SJCRH30 (cell line): ENCODE measurements around the gene SHISA2. TPM values are rescaled to one million over a fixed set of nuclear protein-coding genes. Genes with fewer than 3 reads are reported as not detected.
"Not testable (repeated sequence)": the region's sequence is repeated elsewhere in the genome, so short reads cannot be mapped to it uniquely, and the experiment has no call there.

Experiments
- DNase-seq, 2 experiments: peaks; one replicate each; pipeline ENCODE4 v3.0.0-alpha.2; 2015 to 2020
- H3K27ac ChIP-seq: fragments of 250-450 bp; sonication (Bioruptor Pico); 2 replicates; pipeline ENCODE4 v1.5.1; 2020; ENCODE audit warnings: mild to moderate bottlenecking, moderate library complexity
- H3K27me3 ChIP-seq: fragments of 250-450 bp; sonication (Bioruptor Pico); 2 replicates; pipeline ENCODE4 v1.5.1; 2020; ENCODE audit warnings: mild to moderate bottlenecking, moderate library complexity
- H3K36me3 ChIP-seq: fragments of 250-450 bp; sonication (Bioruptor Pico); 2 replicates; pipeline ENCODE4 v1.5.1; 2020; ENCODE audit warnings: mild to moderate bottlenecking, moderate library complexity
- H3K4me1 ChIP-seq: fragments of 250-450 bp; sonication (Bioruptor Pico); 2 replicates; pipeline ENCODE4 v1.5.1; 2020; ENCODE audit warnings: mild to moderate bottlenecking, moderate library complexity
- H3K4me3 ChIP-seq: fragments of 250-450 bp; sonication (Bioruptor Pico); 2 replicates; pipeline ENCODE4 v1.5.1; 2020; ENCODE audit warnings: mild to moderate bottlenecking, moderate library complexity
- H3K9me3 ChIP-seq: fragments of 250-450 bp; sonication (Bioruptor Pico); replicated peaks from 2 replicates; pipeline ENCODE4 v1.5.1; 2020; ENCODE audit warnings: mild to moderate bottlenecking, moderate library complexity
- total RNA-seq: library from RNA; depleted of rRNA; stranded (reverse); fragments of >200 nt; shearing (Covaris generic); gene quantifications from 2 replicates; pipeline ENCODE4 v1.2.3, GENCODE V29; 2014; rRNA removed

The SHISA2 gene
- 43.1 and 48.7 TPM in 2 replicates for total RNA-seq

DNA sequence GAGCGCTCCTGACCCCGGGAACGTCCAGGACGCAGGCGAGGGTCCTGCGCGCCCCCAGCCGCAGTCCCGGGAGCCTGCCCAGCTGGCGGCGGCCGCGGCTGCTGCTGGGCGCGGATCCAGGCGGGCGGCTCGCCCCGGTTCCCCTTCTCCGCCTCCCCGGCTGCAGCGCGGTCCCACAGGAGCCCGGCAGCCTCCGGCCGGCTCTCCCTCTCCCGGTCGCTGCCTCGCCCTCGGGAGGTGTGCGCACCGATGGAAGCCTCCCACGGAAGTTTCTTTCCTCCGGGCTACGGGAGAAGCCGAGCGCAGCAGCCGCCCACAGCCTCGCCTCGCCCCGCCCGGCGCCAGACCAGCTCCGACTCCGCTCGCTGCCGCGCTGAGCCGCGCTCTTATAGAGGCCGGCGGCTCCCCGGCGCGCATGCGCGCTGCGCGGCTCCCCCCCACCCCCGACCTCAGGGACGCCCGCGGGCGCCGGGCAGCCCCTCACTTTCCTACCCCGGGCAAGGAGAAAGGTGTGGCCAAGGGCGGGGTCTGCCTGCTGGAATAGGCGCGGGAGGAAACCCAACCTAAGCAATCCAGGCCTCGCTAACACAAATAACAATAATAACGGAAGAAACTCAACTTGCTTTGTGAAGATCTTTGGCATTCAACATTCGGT, at the start of gene SHISA2:
TSS of gene SHISA2 (minus strand) at position 360 of the 655 bp plus-strand sequence. CDS start 1,041 bp downstream, outside the sequence.
- H3K27me3 ChIP-seq = no peaks in the 10 kb centered on the region
- peak within 1 kb of the TSS; percentile 74 for H3K27ac ChIP-seq
- peaks cover 13% of the 10 kb centered on the region for H3K4me1 ChIP-seq
- H3K36me3 ChIP-seq = no peaks in the 10 kb centered on the region
- H3K4me3 ChIP-seq = peak within 1 kb of the TSS; percentile 69
- no peaks in the 10 kb centered on the region for H3K9me3 ChIP-seq
- DNase-seq = peak; percentile 85 to 90

DNA sequence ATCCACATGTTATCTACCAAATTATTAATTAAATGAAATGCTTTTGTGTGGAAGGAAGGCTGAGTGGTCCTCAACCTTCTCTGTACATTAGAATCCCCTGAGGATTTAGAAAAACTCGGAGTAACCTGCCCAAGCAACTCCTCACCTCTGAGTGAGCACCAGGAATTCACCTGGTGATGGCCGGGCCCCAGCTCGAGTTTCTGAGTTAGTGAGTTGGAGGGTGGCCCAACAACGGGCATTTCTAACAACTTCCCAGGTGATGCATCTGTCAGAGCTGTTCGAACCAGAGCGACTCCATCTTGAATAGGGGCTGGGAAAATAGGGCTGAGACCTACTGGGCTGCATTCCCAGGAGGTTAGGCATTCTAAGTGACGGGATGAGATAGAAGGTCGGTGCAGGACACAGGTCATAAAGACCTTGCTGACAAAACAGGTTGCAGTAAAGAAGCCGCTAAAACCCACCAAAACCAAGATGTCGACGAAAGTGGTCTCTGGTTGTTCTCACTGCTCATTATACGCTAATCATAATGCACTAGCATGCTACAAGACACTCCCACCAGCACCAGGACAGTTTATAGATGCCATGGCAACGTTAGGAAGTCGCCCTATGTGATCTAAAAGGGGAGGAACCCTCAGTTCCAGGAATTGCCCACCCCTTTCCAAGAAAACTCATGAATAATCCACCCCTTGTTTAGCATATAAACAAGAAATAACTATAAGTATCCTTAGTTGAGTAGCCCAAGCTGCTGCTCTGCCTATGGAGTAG, 44.2 kb upstream of the SHISA2 start:
- Histone ChIP-seq H3K4me1 (no peaks in the 10 kb centered on the region), H3K27me3 (peaks cover 11% of the 10 kb centered on the region; the same call in 1 of the 2 replicates), H3K4me3 (no peak overlapping the region), H3K36me3 (no peaks in the 10 kb centered on the region), H3K9me3 (no peaks in the 10 kb centered on the region), H3K27ac (no peak overlapping the region)
- DNase-seq = no peak

DNA sequence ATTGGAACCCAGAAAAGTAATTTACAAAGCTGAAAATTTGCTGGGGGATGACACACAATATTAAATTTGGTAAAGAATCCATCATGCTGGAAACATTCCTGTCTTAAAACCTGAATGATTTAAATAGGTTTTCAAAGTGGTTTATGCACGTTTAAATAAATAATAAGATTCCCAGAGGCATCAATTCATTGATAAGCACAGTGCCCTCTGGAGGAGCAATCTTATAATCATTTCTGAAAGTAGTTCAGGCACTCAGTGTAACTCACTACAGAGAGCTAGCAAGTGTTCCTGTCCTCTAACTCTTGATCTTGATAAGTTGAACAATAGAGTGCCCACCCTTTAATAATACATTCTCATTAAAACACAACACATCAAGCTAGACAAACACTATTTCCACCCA, 43.5 kb upstream of the SHISA2 start:
- no peaks in the 10 kb centered on the region for H3K9me3 ChIP-seq
- H3K4me1 ChIP-seq = no peaks in the 10 kb centered on the region
- DNase-seq = no peak

DNA sequence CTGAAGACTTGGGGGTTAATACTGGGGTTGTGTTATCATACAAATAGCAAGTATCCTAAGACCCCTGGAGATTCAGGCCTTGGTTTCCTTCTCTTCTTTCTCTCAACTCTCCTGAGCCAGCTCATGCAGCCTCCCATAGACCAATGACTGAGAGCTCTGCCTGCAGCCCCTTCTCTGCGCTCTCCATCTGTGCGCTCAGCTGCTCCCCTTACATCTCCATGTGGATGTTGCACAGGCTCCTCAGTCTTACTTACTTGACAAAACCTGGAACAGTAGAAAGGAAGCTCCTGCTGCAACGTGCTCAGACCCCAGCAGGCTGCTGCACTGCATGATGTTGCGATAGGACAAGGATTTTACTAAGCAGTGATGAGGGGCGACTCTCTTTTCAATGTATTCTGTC, 25.0 kb upstream of the SHISA2 start:
- H3K27ac ChIP-seq, DNase-seq, H3K36me3 ChIP-seq, H3K4me1 ChIP-seq, H3K27me3 ChIP-seq, H3K9me3 ChIP-seq, H3K4me3 ChIP-seq: not testable (repeated sequence)

More for the DNA sequence above, 43.5 kb upstream of the SHISA2 start:
- H3K4me3 ChIP-seq = no peak overlapping the region
- H3K36me3 ChIP-seq = no peaks in the 10 kb centered on the region
- no peak overlapping the region for H3K27ac ChIP-seq
- peaks cover 11% of the 10 kb centered on the region; the same call in 1 of the 2 replicates for H3K27me3 ChIP-seq

DNA sequence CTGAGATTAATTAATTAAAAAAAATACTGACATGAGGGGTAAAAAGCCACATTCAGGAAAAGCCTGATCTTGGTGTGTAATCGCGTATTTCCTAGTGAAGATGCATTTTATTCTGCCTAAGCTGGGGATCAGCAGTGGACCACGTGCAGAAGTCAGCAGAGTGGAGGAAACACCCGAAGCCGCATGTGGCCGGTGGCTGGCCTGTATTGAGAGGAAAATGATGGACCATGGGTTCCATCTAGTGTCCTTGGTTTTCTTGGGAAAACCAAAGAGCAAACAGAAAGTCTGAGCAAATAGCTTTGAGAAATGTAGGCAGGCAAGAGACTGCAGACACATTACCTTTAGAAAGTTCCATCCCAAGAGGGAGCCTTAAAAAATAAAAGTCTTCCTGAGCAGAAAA, 23.7 kb upstream of the SHISA2 start:
- Histone ChIP-seq H3K27ac (no peak overlapping the region), H3K36me3 (no peaks in the 10 kb centered on the region), H3K27me3 (no peaks in the 10 kb centered on the region), H3K9me3 (0 out of 2 replicates have a peak, but pooled peaks cover 3% of the 10 kb centered on the region), H3K4me3 (no peak overlapping the region), H3K4me1 (peaks cover 7% of the 10 kb centered on the region)
- peak; percentile 46 to 68 for DNase-seq

DNA sequence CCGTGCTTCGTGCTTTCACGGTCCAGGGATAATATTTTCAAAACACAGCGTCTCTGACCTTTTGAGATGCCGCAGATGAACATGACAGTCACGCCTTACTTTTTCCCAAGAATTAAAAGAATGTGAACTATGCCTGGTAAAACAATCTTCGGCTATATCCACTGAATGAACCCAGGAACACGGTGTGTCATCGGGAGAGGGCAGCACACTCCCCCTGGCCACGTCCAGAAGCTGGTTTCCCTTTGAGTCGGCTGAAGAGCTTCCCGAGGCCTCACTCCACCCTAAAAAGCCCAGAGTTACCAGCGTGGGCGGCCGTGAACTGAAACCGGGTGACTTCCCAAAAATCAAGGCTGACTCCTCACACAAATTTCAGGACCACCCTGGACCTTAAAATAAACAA, 22.9 kb upstream of the SHISA2 start:
- no peaks in the 10 kb centered on the region for H3K27me3 ChIP-seq
- no peaks in the 10 kb centered on the region for H3K36me3 ChIP-seq
- 0 out of 2 replicates have a peak, but pooled peaks cover 3% of the 10 kb centered on the region for H3K9me3 ChIP-seq
- DNase-seq = peak; percentile 69 to 71
- peaks cover 7% of the 10 kb centered on the region for H3K4me1 ChIP-seq
- no peak overlapping the region for H3K4me3 ChIP-seq
- H3K27ac ChIP-seq = no peak overlapping the region

DNA sequence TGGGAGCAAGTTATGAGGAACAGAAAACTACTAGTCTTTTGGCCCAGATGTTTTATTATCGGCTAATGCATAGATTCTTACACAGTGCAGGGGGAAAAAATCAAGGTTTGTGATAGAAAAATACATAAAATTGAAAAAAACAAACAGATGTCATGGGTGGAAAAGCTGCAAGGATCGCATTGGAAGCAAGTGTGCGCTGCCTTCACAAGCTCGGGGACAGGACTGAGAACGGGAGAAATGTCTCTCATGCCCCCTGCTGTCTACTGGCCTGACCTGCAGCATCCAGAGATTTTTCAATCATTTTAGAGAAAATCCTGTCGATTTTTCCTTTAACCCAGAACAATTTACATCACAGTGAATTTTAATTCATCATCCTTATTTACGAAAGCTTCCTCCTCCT, 20.5 kb upstream of the SHISA2 start:
- not testable (repeated sequence) for H3K36me3 ChIP-seq, H3K4me1 ChIP-seq, H3K27ac ChIP-seq, H3K4me3 ChIP-seq, H3K27me3 ChIP-seq, H3K9me3 ChIP-seq
- peak in 1 of 2 experiments; percentile 26 for DNase-seq

DNA sequence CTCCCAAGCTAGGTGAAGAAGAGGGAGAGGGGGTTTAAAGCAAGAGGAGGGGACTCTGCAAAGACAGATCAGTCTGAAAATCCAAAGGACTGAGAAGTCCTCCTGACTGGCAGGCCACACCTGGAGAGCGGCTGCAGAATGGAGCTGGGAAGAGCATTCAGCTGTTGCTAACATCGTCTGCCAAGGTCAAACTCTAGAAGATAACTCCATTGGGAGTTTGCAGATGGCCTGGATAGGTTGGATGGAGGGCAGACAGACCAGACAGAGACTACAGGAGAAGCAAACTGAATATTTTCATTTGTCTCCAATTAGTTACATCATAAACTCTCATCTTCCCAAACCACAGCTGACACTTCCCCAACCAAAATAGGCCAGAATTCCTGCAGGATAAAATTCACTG, 19.9 kb upstream of the SHISA2 start:
- no peak for DNase-seq
- H3K4me1 ChIP-seq = peaks cover 7% of the 10 kb centered on the region
- 0 out of 2 replicates have a peak, but pooled peaks cover 3% of the 10 kb centered on the region for H3K9me3 ChIP-seq
- H3K27ac ChIP-seq = no peak overlapping the region
- H3K27me3 ChIP-seq = no peaks in the 10 kb centered on the region
- H3K36me3 ChIP-seq = no peaks in the 10 kb centered on the region
- H3K4me3 ChIP-seq = no peak overlapping the region

DNA sequence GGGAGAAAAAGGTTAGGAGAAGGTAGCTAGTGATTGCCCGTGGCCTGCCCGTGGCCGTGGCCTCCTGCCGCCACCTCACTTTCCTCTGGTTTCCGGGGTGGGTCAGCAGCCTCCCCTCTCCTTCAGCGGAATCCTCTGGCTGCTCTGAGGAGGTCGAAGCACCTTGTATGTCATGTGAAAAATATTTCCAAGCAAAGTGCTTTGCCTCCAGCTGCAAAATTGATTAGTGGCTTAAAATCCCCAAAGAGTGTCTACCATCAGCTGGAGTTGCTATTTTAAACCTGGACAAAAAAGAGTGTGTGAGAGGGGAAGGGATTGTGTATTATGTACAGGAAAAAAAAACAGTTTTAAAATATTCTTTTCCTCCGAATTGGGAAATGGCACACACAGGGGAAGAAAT, 17.8 kb upstream of the SHISA2 start:
- not testable (repeated sequence) for H3K27me3 ChIP-seq, H3K4me3 ChIP-seq, H3K9me3 ChIP-seq, H3K27ac ChIP-seq, H3K36me3 ChIP-seq, H3K4me1 ChIP-seq, DNase-seq

DNA sequence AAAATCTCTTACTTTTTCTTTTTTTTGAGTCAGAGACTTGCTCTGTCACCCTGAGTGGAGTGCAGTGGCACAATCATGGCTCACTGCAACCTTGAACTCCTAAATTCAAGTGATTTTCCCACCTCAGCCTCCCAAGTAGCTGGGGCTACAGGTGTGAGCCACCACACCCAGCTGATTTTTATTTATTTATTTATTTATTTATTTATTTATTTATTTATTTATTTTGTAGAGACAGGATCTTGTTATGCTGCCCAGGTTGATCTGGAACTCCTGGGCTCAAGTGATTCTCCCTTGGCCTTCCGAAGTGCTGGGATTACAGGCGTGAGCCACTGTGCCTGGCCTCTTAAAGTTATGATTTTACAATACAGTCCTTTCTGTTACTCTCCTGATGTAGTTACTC, 16.6 kb upstream of the SHISA2 start:
- not testable (repeated sequence) for DNase-seq, H3K9me3 ChIP-seq, H3K4me1 ChIP-seq, H3K27me3 ChIP-seq, H3K27ac ChIP-seq, H3K36me3 ChIP-seq, H3K4me3 ChIP-seq

DNA sequence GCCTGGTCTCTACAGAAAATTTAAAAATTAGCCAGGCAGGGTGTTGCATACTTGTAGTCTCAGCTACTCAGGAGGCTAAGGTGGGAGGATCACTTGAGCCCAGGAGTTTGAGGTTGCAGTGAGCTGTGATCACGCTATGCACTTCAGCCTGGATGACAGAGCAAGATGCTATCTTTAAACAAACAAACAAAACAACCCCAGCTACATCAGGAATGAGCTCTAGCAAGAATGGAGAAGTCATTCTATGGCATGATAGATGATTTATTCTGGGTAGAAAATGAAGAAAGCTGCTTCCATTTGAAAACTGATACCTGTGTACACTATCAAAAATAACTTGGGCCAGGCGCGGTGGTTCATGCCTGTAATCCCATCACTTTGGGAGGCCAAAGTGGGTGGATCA, 15.8 kb upstream of the SHISA2 start:
- H3K27ac ChIP-seq = no peak overlapping the region
- H3K4me1 ChIP-seq = no peaks in the 10 kb centered on the region
- no peaks in the 10 kb centered on the region for H3K27me3 ChIP-seq
- H3K9me3 ChIP-seq = 0 out of 2 replicates have a peak, but pooled peaks cover 3% of the 10 kb centered on the region
- H3K4me3 ChIP-seq = no peak overlapping the region
- DNase-seq = no peak
- no peaks in the 10 kb centered on the region for H3K36me3 ChIP-seq

DNA sequence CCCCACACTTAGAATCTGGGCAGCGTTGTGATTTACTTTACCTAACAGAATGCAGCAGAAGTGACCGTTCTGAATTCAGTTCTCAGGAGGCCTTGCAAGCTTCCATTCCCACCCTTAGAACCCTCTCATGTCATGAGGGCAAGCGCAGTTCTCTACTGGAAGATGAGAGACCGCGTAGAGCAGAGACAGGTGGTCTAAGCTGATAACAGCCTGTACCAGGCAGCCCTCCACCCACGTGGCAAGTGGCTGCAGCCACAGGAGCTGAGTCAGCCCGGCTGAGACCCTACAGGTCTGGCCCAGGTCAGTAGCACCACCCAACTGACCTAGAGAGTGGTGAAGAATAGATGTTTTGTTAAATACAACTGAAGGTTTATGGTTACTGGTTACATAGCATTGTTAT, 14.7 kb upstream of the SHISA2 start:
- not testable (repeated sequence) for H3K27ac ChIP-seq, H3K4me3 ChIP-seq, H3K9me3 ChIP-seq, H3K27me3 ChIP-seq, H3K36me3 ChIP-seq, H3K4me1 ChIP-seq
- DNase-seq = peak; percentile 19 to 31

DNA sequence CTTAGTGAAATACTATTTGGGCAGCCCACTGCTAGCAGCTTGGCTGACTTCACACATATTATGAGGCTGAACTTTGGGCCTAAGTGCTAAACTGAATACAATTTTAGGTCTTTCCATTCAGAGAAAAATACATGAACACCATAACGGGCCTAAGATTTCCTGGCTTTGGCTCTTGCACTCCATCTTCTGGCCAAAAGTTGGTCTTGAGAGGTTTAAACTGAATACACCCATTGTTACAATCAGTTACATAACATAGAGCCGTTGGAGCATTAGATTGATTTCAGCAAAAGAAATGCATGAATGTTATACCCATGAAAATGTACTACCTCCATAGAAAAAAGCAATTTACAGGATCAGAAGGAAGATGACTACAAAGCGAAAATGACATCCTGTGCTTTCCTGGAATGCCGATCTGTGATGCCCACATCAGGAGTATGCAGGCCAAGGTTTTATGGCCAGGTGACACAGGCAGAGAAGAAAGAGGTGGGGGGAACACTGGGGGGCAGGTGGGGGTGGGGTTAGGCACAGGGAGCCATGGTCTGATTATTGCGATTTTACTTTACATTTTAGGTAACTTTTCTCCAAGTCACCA, 11.1 kb upstream of the SHISA2 start:
- DNase-seq = peak; percentile 53 to 88
- no peaks in the 10 kb centered on the region for H3K27me3 ChIP-seq
- no peaks in the 10 kb centered on the region for H3K36me3 ChIP-seq
- H3K4me3 ChIP-seq = no peak overlapping the region
- H3K4me1 ChIP-seq = peaks cover 7% of the 10 kb centered on the region
- H3K27ac ChIP-seq = no peak overlapping the region
- H3K9me3 ChIP-seq = no peaks in the 10 kb centered on the region

DNA sequence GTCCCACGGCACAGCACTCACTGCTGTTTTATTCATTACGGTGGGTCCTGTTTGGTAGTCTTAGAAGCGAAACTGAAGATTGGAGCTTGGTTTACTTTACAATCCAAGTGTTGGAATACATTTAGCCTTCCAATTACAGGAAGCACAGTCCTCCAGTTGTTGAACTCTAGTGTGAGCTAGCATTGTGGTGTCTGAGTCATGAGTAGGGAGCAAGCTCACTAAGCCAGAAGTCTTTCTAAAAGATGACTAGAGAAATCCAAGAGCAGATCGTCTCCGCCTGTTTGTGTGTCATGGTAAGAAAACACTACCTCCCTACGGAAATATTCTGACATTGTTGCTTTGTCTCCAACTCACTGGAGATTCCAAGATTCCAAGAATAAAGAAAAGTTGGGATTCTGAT, 10.1 kb upstream of the SHISA2 start:
- Histone ChIP-seq H3K27me3 (no peaks in the 10 kb centered on the region), H3K4me3 (no peak overlapping the region), H3K9me3 (no peaks in the 10 kb centered on the region), H3K36me3 (no peaks in the 10 kb centered on the region), H3K4me1 (peaks cover 7% of the 10 kb centered on the region), H3K27ac (no peak overlapping the region)
- DNase-seq = peak; percentile 41 to 68

DNA sequence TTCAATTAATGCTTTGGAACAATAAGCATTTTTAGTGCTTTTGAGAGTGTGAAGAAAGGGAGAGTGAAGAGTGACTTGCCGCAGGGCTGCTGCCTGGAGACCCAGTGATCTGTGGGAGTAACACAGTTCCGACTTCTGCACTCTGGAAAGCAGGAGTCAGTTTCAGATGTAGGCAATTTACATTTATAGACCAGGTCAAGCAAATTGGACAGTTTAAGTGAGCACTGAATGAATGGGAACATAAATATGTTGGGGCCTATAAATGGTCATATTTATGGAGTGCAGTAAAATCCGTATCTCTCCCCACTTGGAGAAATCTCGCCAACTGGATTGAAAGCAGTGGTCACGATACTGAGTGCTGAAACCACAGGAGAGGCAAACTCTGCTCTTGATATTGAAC, 9.4 kb upstream of the SHISA2 start:
- Histone ChIP-seq H3K4me1 (peaks cover 7% of the 10 kb centered on the region), H3K27me3 (no peaks in the 10 kb centered on the region), H3K36me3 (no peaks in the 10 kb centered on the region), H3K27ac (no peak overlapping the region), H3K9me3 (no peaks in the 10 kb centered on the region), H3K4me3 (no peak overlapping the region)
- DNase-seq = no peak
